ENCODE data around the gene ECT2. TPM values are rescaled to one million over a fixed set of nuclear protein-coding genes. Genes with fewer than 3 reads are reported as not detected.

Gene ECT2
- total and polyA plus RNA-seq, 7 donors, result 1.9 to 6.9 (median 2.2) TPM

- Histone ChIP-seq H3K4me1 (no peaks in the 10 kb centered on the region), H3K9me3 (no peaks in the 10 kb centered on the region), H3K4me3 (no peak overlapping the region), H3K27me3 (ENCODE audit: insufficient read depth in 3 of 3, low read length in 2 of 3) (no peaks in the 10 kb centered on the region), H3K36me3 (ENCODE audit: insufficient read depth in 1 of 2, low read depth in 1 of 2) (peaks cover 0 to 37% of the 10 kb centered on the region in 2 donors), H3K27ac (no peak overlapping the region)
- intact Hi-C loops (cut with DNase I), result no loop called here
- ATAC-seq (no peak), DNase-seq (no peak)
- WGBS, 3 donors, result 96 to 99% (median 98%) methylated on average over 10 of the region's 10 CpGs
- no peak for TF ChIP-seq CTCF (IDR thresholded peaks at IDR 0.05)
These were observed 16.3 kb downstream of the ECT2 start for GRCh38 chr3:172766718-172767405.

- no peak for ATAC-seq
- H3K36me3 ChIP-seq (ENCODE audit: insufficient read depth in 1 of 2, low read depth in 1 of 2), result peaks cover 6 to 11% of the 10 kb centered on the region in 2 donors
- no peak overlapping the region for H3K4me3 ChIP-seq
- intact Hi-C loops (cut with DNase I), result no loop called here
- no peaks in the 10 kb centered on the region for H3K4me1 ChIP-seq
- H3K27me3 ChIP-seq (ENCODE audit: insufficient read depth in 3 of 3, low read length in 2 of 3), result no peaks in the 10 kb centered on the region
- no peak for TF ChIP-seq CTCF (IDR thresholded peaks at IDR 0.05)
- WGBS, 3 donors, result 97% methylated on average over 1 of the region's 1 CpG
- H3K27ac ChIP-seq, result no peak overlapping the region
- no peak for DNase-seq
- no peaks in the 10 kb centered on the region for H3K9me3 ChIP-seq
These were observed 19.9 kb downstream of the ECT2 start for GRCh38 chr3:172770382-172770781.

GRCh38 chr3:172771672-172772071, 21.1 kb downstream of the ECT2 start:
- H3K27ac ChIP-seq, result no peak overlapping the region
- 96 to 100% (median 97%) methylated on average over 2 of the region's 2 CpGs for WGBS, 3 donors
- H3K4me3 ChIP-seq, result no peak overlapping the region
- H3K4me1 ChIP-seq, result no peaks in the 10 kb centered on the region
- H3K27me3 ChIP-seq (ENCODE audit: insufficient read depth in 3 of 3, low read length in 2 of 3), result no peaks in the 10 kb centered on the region
- intact Hi-C loops (cut with DNase I), result no loop called here
- no peak for TF ChIP-seq CTCF (IDR thresholded peaks at IDR 0.05)
- DNase-seq (no peak), ATAC-seq (no peak)
- H3K9me3 ChIP-seq, result no peaks in the 10 kb centered on the region
- peaks cover 6 to 11% of the 10 kb centered on the region in 2 donors for H3K36me3 ChIP-seq (ENCODE audit: insufficient read depth in 1 of 2, low read depth in 1 of 2)

- H3K4me3 ChIP-seq, result no peak overlapping the region
- no peak for DNase-seq
- H3K9me3 ChIP-seq, result no peaks in the 10 kb centered on the region
- H3K4me1 ChIP-seq, result no peaks in the 10 kb centered on the region
- ATAC-seq, result no peak
- 93 to 95% (median 94%) methylated on average over 5 of the region's 5 CpGs for WGBS, 3 donors
- H3K27ac ChIP-seq, result no peak overlapping the region
- TF ChIP-seq CTCF (IDR thresholded peaks at IDR 0.05), result no peak
- no peaks in the 10 kb centered on the region for H3K27me3 ChIP-seq (ENCODE audit: insufficient read depth in 3 of 3, low read length in 2 of 3)
- H3K36me3 ChIP-seq (ENCODE audit: insufficient read depth in 1 of 2, low read depth in 1 of 2), result peaks cover 6 to 10% of the 10 kb centered on the region in 2 donors
- intact Hi-C loops (cut with DNase I), result no loop called here
These were observed 25.7 kb downstream of the ECT2 start for GRCh38 chr3:172776049-172776717.
